Retinal pigment epithelial cell (primary cell): ENCODE data around the gene SMCO2.
A peak's percentile ranks its signal among the peaks of the same experiment; 100 is the strongest.

Experiments used
- DNase-seq: peaks from one replicate; pipeline ENCODE4 v3.0.0-alpha.2; 2010; ENCODE audit warnings: low read depth
- H3K4me3 ChIP-seq: 2 replicates; pipeline ENCODE4 v1.5.1; 2011; ENCODE audit warnings: mild to moderate bottlenecking, low read length, control low read depth, moderate library complexity
- TF ChIP-seq, protein P1 (sequence below): conservative IDR thresholded peaks from 2 replicates; pipeline ENCODE4 v1.5.1; 2011; ENCODE audit warnings: low read depth, low read length, control low read depth, inconsistent platforms

SMCO2 gene

GRCh38 chr12:27521981-27522380, 75.4 kb downstream of the SMCO2 start:
- no peak overlapping the region for H3K4me3 ChIP-seq
- TF ChIP-seq, protein P1, sequence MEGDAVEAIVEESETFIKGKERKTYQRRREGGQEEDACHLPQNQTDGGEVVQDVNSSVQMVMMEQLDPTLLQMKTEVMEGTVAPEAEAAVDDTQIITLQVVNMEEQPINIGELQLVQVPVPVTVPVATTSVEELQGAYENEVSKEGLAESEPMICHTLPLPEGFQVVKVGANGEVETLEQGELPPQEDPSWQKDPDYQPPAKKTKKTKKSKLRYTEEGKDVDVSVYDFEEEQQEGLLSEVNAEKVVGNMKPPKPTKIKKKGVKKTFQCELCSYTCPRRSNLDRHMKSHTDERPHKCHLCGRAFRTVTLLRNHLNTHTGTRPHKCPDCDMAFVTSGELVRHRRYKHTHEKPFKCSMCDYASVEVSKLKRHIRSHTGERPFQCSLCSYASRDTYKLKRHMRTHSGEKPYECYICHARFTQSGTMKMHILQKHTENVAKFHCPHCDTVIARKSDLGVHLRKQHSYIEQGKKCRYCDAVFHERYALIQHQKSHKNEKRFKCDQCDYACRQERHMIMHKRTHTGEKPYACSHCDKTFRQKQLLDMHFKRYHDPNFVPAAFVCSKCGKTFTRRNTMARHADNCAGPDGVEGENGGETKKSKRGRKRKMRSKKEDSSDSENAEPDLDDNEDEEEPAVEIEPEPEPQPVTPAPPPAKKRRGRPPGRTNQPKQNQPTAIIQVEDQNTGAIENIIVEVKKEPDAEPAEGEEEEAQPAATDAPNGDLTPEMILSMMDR, result no peak
- DNase-seq, result no peak

- TF ChIP-seq, protein P1, result no peak
- peak overlapping the region; percentile 88 for H3K4me3 ChIP-seq
- DNase-seq, result no peak
These were observed 76.7 kb downstream of the SMCO2 start for GRCh38 chr12:27523305-27523641.

- DNase-seq, result peak; percentile 94
- peak within 1 kb of the TSS; percentile 88 for H3K4me3 ChIP-seq
- TF ChIP-seq, protein P1, result peak; percentile 36
These were observed 77.3 kb downstream of the SMCO2 start, which contains the start of gene PPFIBP1 for GRCh38 chr12:27523642-27524493. Gene PPFIBP1, plus strand, starts transcription at chr12:27524206. Its CDS starts 109,191 bp downstream, at chr12:27633397.

DNA sequence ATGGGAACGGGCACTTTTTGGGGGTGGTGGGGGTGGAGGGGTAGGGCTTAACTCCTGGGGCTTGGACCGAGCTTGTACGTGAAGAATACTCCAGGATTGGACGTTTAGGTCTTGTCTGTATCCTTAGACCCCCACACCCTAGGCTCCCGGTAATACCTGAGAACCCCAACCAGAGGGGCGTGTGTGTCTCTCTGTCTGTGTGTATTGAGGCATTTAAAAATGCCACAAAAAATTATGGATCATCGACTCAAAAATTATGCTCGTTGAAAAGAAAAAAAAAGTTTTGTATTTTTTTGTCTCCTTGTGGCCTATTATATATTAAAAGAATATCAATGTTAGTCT, 77.9 kb downstream of the SMCO2 start:
- TF ChIP-seq, protein P1, result no peak
- peak overlapping the region; percentile 88 for H3K4me3 ChIP-seq
- no peak for DNase-seq

DNA sequence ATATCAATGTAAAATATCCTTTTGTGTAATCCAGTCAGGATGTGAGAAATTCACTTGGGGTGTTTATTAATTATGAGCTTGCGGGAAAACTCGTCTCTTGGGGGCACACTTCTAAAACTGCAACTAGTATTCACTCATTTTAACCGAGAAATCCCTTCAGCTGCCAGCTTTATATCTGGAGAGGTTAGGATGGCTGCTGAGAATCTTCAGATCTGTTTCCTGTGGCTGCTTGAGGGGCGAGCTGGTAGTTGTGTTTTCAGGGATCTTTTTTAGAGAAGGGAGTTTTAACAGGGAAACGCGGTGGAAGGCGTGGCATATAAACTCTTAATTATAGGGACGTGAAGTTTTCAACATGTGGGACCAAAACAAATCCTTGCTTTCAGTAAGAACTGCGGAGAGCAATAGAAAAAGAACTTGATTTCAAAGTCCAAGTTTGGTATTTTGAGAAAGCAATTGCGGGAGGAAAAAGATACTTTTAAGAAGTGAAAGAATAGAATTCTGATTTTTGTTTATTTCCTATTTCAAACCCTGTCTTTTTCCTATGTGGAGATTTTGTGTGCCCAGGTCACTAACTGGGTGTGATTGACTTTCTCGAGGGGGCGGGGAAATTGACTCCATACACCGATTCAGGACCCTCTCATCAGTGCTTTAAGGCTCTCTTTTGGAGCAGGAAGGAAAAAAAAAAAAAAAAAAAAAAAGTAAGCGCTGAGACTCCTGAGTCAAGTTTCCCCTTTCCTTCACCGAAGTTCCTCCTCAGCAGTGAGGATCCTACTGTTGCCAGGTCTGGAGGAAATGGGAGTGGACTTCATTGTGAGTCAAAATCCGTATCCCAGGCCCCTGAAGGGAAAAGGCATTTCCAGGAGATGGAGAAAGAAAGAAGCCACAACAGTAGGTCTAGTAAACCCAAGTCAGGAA, 78.6 kb downstream of the SMCO2 start:
- DNase-seq, result no peak
- H3K4me3 ChIP-seq, result peak overlapping the region; percentile 88
- TF ChIP-seq, protein P1, result no peak

- no peak overlapping the region for H3K4me3 ChIP-seq
- TF ChIP-seq, protein P1, result no peak
- no peak for DNase-seq
These were observed 81.0 kb downstream of the SMCO2 start for GRCh38 chr12:27527512-27527911.

DNA sequence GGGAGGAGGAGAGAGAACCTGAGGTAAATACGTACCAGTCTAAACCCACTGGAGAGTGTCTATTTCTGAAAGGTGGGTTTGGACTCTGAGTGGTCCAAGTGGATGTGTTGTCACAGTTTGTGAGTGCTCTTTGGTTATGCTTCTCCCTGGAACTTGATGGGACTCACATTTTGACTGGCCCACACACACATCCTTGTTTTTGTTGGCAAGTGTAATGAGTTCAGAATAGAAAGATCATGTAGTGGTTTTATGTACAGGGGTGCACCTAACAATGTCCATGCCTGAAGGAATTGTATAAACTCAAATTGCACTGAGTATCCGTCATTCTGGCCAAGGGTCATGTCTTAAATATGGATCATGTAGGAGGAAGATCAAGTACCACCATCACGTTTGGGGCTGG, 82.3 kb downstream of the SMCO2 start:
- no peak overlapping the region for H3K4me3 ChIP-seq
- TF ChIP-seq, protein P1, result no peak
- DNase-seq, result no peak
